Measurements from ENCODE around the gene CCNJ. TPM values are rescaled to one million over a fixed set of nuclear protein-coding genes. Genes with fewer than 3 reads are reported as not detected.
A peak's percentile ranks its signal among the peaks of the same experiment; 100 is the strongest.

CCNJ gene
- total and polyA plus RNA-seq, 8 donors = 7.9 to 17.7 (median 16.4) TPM

- intact Hi-C loops (cut with DNase I) = loop anchor here in 1 of 2 donors (5.0 kb wide), 1 partner anchor 37 kb away; no protein-coding TSS in a partner anchor
- Histone ChIP-seq H3K27ac (peak overlapping the region; percentile 93 to 95), H3K27me3 (peaks cover 29 to 30% of the 10 kb centered on the region in 2 donors), H3K4me3 (peak overlapping the region; percentile 51 to 75), H3K4me1 (peaks cover 0 to 7% of the 10 kb centered on the region in 2 donors), H3K36me3 (no peaks in the 10 kb centered on the region), H3K9me3 (no peaks in the 10 kb centered on the region)
- TF ChIP-seq CTCF (IDR thresholded peaks at IDR 0.05) = no peak
- peak; percentile 94 to 98 (median 96) for DNase-seq
- ATAC-seq = peak; percentile 97
These were observed 46.5 kb downstream of the CCNJ start for GRCh38 chr10:96089670-96090462.

- peak overlapping the region; percentile 51 to 75 for H3K4me3 ChIP-seq
- TF ChIP-seq CTCF (IDR thresholded peaks at IDR 0.05) = no peak
- no peaks in the 10 kb centered on the region for H3K36me3 ChIP-seq
- H3K4me1 ChIP-seq = peaks cover 0 to 7% of the 10 kb centered on the region in 2 donors
- H3K9me3 ChIP-seq = no peaks in the 10 kb centered on the region
- peak overlapping the region; percentile 93 to 95 for H3K27ac ChIP-seq
- H3K27me3 ChIP-seq = peaks cover 35 to 36% of the 10 kb centered on the region in 2 donors
- ATAC-seq (no peak), DNase-seq (no peak)
- intact Hi-C loops (cut with DNase I) = loop anchor here in 1 of 2 donors (5.0 kb wide), 1 partner anchor 37 kb away; no protein-coding TSS in a partner anchor
These were observed 47.0 kb downstream of the CCNJ start for GRCh38 chr10:96090463-96090800.

- ATAC-seq (no peak), DNase-seq (no peak)
- Histone ChIP-seq H3K9me3 (no peaks in the 10 kb centered on the region), H3K27me3 (peaks cover 59 to 62% of the 10 kb centered on the region in 2 donors), H3K4me3 (no peak overlapping the region), H3K27ac (no peak overlapping the region), H3K4me1 (peaks cover 0 to 7% of the 10 kb centered on the region in 2 donors), H3K36me3 (no peaks in the 10 kb centered on the region)
- no peak for TF ChIP-seq CTCF (IDR thresholded peaks at IDR 0.05)
- intact Hi-C loops (cut with DNase I) = loop anchor here in 1 of 2 donors (5.0 kb wide), 1 partner anchor 34 kb away; no protein-coding TSS in a partner anchor
These were observed 49.8 kb downstream of the CCNJ start for GRCh38 chr10:96092999-96093767.

- ATAC-seq (no peak), DNase-seq (no peak)
- intact Hi-C loops (cut with DNase I) = loop anchor here in 1 of 2 donors (5.0 kb wide), 1 partner anchor 33 kb away; no protein-coding TSS in a partner anchor
- Histone ChIP-seq H3K36me3 (no peaks in the 10 kb centered on the region), H3K9me3 (no peaks in the 10 kb centered on the region), H3K27me3 (peaks cover 60 to 70% of the 10 kb centered on the region in 2 donors), H3K4me1 (peaks cover 0 to 7% of the 10 kb centered on the region in 2 donors), H3K4me3 (no peak overlapping the region), H3K27ac (no peak overlapping the region)
- TF ChIP-seq CTCF (IDR thresholded peaks at IDR 0.05) = no peak
These were observed 50.6 kb downstream of the CCNJ start for GRCh38 chr10:96093948-96094347.

- Histone ChIP-seq H3K4me1 (no peaks in the 10 kb centered on the region), H3K36me3 (no peaks in the 10 kb centered on the region), H3K9me3 (no peaks in the 10 kb centered on the region), H3K27ac (no peak overlapping the region), H3K4me3 (no peak overlapping the region), H3K27me3 (peaks cover 61 to 100% of the 10 kb centered on the region in 2 donors)
- DNase-seq (no peak), ATAC-seq (no peak)
- TF ChIP-seq CTCF (IDR thresholded peaks at IDR 0.05) = no peak
- intact Hi-C loops (cut with DNase I) = no loop called here
These were observed 53.6 kb downstream of the CCNJ start for GRCh38 chr10:96096958-96097357.

All from left lung (tissue), 10 donors.